GM21381 (cell line): ENCODE results near the gene HOGA1.

Source experiments
- ATAC-seq: cut with Tn5 transposase; IDR thresholded peaks from one replicate; pipeline ENCODE4 v1.9.1; 2021; ENCODE audit warnings: mild to moderate bottlenecking, moderate library complexity; ENCODE audit not compliant: unreplicated experiment

HOGA1 gene

DNA sequence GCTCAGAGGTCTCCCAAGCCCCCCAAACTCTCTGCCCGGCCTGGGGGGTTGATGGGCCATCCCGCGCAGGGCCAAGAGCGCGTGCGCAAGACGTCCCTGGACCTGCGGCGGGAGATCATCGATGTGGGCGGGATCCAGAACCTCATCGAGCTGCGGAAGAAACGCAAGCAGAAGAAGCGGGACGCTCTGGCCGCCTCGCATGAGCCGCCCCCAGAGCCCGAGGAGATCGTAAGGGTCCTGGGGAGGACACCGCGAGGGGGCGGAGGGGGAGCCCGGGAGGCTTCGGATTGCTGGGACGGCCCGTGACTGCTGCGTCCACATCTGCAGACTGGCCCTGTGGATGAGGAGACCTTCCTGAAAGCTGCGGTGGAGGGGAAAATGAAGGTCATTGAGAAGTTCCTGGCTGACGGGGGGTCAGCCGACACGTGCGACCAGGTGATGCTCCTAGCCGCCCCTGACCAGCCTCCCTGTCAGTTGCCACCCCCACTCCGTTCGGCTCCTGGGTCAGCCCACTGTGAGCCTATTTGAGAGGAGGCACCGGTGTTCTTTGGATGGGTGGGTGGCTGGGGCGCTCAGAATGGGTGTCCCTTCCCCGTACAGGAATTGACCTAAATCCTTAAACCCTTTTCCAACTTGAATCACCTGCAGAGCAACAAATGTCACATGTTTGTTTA, 5.9 kb upstream of the HOGA1 start:
- ATAC-seq: no peak

DNA sequence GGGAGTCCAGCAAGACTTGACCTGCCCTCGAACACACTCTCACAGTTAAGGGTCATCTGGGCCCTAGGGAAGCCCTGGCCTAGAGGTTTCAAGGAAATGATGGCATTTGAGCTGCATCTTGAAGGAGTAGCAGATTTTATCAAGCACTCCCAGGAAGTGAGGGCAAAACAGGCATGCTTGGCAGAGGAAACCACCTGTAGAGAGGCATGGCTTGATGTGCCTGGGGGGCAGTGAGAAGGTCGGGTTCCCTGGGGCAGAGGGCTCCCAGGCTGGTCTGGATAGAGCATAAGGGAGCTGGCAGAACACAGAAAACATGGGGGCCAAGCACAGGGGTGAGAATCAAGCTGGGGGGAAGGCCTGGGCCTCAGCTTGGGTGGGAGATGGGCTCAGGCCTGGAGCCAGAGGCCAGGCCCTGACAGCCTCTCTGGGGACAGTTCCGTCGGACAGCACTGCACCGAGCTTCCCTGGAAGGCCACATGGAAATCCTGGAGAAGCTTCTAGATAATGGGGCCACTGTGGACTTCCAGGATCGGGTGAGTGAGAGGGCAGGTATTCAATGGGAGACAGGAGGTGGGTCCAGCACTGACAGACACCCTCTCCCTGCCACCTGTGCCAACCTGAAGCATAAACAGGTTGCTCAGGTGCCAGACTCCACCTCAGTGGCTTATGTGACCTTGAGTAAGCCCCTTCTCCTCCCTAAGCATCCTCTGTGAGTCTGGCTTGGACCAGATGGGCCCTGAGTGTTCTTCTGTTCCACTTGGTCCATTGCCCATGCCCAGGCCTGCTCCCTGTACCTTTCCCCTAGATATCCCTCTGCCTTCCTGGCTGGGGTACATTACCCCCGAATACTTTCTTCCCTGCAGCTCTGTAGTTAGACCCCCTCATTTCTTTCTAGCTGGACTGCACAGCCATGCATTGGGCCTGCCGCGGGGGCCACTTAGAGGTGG, 3.5 kb upstream of the HOGA1 start:
- no peak for ATAC-seq

DNA sequence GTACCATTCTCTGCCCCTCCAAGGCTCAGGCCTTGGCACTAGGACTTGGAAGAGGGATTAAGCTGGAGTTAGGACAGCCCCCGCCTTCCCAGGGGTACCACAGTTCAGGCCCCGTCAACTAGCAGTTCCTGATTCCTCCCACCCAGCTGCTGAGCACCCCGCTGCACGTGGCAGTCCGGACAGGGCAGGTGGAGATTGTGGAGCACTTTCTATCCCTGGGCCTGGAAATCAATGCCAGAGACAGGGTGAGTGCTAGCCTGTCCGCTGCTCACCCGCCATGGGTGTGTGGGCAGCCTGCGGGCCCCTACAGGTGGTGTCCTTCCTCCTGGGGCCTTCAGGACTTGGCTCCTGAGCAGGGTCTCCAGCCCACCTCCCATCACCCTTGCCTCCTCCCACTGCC, 2.0 kb upstream of the HOGA1 start:
- ATAC-seq: no peak

DNA sequence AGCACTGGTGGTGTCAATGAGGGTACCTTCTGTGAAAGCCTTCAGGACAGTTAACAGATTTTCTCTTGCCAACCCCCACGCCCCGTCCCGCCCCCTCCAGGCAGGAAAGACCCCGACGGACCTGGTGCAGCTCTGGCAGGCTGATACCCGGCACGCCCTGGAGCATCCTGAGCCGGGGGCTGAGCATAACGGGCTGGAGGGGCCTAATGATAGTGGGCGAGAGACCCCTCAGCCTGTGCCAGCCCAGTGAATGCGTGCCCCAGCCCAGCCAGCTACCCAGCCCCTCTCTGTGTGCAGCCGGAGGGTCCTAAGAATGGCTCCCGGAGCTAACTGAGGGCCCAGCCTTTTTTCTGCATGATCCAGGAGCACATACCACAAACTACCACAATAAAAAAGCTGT, 713 bp upstream of the HOGA1 start:
- ATAC-seq: no peak

DNA sequence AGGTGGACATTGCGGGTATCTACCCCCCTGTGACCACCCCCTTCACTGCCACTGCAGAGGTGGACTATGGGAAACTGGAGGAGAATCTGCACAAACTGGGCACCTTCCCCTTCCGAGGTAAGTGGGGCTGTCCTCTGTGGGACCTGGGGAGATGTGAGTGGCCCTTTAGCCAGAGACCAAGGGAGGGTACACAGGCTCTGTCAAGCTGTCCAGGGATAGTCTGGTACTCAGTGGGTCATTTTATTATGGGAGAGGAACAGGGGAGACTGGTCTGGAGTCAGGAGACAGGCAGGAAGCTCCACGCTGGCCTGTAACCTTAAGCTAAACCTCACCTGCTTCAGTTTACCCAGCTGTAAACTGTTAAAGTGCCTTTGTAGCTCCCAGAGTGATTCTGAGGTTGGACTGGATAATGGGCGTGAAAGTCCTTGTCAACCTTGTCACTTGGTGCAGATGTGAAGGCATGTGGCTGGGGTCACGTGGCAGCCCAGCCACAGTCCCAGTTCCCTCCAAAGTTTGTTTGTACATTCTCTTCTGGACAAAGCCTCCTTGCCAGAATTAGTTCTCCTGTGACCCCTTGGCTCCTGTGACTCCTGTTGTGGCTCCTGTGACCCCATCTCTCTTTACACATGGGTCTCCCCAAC, 729 bp downstream of the HOGA1 start:
- ATAC-seq: no peak

DNA sequence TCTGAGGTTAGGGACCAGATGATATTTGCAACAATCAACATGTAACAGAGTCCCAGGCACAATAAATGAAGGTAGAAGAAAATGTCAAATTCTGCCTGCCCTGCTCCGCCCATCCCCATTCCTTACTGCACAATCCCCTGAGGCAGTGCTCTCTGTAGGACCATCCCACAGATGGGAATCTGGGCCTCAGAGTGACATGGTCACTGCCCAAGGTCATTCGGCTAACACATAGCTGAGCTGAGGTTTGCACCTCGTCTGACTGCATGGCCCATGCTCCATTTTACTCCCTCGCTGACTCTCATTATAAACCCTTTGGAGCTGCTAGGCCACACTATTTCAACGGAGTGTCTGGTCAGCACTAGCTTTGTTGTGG, 1.2 kb downstream of the HOGA1 start:
- no peak for ATAC-seq

DNA sequence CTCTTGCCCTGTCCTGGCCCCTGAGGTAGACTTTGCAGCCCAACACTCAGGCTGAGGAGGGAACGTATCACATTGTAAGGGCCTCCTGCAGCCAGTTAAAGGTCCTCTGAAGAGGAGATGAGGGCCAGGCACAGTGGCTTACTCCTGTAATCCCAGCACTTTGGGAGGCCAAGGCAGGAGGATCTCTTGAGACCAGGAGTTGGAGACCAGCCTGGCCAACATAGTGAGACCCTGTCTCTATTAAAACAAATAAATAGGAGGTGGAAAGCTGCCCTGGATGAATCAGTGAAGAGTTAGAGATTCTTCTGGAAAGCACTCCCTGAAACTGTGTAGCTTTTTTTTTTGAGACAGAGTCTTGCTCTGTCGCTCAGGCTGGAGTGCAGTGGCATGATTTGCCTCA, 3.0 kb downstream of the HOGA1 start:
- ATAC-seq: no peak

DNA sequence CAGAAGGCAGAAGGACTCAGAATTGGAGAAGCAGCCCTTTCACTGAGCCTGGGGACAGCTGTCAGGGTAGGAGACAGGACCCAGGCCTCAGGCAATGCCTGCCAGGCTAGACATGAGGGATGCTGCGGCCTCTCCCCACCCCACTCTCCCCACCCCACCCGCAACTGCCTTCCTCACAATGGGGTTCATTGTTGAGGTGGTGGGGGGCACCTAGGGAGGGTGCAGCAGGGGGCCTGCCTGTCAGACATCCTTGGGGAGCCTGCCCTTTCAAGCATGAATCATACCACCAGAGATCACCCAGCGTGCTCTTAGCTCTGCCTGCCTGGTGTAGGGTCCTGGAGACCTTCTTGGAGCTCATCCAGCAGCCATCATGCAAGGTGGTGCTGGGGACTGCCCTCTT, 5.3 kb downstream of the HOGA1 start, which contains the start of gene C10orf62:
TSS of gene C10orf62 (plus strand) at position 243 of the 400 bp plus-strand sequence. CDS start 177 bp downstream, outside the sequence.
- ATAC-seq: no peak

DNA sequence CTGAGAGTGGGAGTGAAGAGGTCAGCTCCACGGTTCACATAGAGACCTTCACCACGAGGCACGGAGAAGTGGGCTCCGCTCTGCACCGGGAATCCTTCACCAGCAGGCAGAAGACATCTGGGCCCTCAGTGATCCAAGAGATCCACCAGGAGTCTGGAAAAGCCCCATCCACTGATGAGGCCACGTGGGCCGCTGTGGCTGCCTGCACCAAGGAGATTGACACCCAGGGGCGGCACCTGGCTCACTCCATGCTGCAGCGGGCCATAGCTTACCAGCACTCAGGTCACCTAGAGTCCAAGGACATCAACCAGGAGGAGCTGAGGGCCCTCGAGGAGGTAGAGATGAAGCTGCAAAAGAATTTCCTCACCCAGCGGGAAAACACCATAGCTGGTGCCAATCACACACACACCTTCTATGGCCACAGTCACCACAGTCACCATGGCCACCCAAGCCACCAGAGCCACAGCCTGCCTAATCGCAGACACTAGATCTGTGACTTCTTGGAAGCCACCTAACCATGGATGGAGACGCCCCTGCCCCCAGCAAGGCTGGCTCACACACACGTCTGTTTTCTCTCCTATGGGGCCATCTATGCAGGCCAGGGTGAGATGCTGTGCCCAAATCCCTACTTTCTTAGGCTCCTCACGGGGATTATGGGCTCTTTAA, 6.0 kb downstream of the HOGA1 start:
- no peak for ATAC-seq

DNA sequence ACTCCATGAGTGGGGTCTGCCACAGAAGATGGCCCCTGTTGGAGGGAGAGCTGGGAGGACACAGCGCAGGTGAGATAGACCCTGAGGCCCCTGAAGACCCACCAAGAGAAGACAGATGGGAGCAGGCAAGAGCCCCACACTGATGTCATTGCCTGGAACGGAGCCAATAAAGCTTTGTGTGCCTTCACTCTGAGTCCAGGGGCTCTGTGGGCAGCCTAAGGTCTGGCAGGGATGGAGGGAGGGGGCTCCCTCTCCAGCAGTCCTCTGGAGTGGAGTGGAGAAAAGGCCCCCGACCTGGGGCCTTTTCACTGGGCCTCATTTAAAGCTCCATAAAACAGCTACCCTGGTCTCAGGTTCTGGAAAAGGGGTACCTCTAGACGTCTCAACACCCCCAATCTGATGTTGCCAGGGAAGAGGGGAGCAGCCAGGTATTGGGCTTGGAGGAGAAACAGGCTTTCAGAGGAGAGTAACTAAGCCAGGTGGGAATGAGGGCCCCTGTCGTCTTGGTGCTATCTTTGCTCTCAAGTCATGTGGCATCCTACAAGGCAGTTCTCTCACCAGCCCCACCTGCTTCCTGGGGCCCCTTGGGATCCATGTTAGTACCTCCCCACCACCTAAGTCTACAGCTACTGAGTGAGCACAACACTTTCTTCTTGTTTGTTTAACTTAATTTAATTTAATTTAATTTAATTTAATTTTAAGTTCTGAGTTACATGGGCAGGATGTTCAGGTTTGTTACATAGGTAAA, 6.7 kb downstream of the HOGA1 start:
- ATAC-seq: no peak

DNA sequence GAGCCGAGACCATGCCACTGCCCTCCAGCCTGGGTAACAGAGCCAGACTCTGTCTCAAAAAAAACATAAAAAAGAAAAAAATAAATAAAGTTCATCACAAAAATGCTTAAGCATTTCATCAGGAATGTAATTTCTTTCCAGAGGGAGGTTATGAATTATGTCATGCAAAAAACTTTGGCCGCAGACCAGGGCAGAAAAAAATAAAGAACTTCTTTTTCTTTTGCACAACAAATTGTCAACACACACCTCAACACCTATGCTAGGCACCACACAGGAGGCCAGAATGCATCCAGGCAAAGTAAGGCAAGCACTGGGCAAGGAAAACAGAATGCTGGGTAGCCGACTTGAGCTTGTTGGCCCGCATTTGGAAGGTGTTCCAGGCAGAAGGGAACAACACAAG, 9.2 kb downstream of the HOGA1 start:
- ATAC-seq: no peak

DNA sequence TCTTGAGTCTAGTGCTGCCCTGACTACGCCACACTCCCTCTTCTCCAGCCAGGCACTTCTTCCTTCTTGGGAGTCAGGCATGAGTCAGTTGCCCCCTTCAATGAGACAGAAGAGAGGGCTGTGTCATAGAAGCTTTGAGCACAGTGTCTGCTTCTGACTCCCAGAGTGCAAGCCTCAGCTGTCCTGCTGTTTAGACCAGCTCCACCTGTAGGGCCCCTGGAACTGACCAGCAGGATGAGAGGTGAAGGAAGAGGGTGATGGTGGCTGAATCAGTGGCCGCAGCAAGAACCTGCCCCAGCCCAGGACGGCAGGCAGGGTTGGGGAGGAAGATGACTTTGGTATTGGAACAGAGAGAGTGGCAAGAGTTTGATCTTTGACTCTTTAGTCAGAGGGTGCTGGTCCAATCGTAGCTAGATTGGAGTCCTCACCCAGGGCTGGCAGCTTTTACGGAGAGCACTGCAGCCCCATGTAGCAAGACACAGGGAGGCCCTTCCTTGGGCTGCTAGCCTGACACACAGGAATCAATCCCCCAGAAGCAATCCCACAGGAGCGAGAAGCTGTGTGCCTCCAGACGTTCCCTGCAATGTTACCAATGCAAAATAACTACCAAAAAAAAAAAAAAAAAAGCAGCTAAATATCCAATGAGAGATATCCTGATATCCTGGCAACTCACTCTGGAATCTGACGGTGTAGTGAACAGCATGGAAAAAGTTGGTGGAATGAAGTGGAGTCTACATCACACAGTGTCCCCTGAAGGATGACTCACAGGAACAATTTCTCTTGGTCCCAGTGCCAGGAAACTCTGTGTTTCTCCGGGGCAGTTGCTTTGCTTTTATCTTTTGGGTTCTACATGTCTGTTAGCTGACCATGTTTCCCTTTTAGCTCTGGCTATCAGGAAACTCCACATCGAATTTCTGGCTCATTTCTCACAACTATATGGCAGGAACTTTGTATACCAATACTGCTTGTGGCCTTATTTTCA, 12.2 kb downstream of the HOGA1 start:
- no peak for ATAC-seq

DNA sequence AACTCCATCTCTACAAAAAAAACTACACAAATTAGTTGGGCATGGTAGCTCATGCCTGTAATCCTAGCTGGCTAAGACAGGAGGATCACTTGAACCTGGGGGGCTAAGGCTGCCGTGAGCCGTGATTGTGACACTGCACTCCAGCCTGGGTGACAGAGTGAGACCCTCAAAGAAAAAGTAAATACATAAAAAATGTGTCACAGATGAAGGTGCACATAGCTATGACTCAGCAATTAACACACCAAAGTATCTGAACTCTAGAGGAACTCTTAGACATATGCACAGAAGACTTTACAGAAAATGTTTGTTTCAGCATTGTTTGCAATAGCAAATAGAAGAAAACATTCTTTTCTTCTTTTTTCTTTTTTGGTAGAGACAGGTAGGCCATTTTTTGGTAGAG, 13.6 kb downstream of the HOGA1 start:
- no peak for ATAC-seq

DNA sequence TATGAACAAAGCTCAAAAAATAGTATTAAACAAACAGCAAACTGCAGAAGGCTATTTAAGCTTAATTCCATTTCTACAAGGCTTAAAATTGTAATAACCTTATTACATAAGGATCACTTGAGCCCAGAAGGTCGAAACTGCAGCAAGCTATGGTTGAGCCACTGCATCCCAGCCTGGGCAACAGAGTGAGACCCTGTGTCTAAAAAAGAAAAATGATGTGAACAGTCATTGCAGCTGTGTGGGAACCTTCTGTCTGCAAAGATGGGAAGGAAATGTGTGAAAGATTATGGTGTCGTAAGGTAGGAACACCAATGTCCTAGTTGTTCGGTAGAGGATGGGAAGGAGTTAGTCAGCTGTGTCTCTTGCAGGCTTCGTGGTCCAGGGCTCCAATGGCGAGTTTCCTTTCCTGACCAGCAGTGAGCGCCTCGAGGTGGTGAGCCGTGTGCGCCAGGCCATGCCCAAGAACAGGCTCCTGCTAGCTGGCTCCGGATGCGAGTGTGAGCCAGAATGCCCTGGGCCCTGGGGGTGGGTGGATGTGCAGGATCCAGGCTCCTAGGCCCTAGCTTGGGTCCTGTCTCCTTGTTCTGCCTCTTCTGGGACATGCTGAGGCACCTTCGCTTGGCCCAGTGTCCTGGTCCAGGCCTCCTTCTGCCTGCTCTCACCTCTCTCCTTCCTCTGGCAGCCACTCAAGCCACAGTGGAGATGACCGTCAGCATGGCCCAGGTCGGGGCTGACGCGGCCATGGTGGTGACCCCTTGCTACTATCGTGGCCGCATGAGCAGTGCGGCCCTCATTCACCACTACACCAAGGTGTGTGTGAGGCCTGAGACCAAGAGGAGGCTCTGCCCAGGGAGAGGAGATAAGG, 14.4 kb downstream of the HOGA1 start:
- no peak for ATAC-seq

DNA sequence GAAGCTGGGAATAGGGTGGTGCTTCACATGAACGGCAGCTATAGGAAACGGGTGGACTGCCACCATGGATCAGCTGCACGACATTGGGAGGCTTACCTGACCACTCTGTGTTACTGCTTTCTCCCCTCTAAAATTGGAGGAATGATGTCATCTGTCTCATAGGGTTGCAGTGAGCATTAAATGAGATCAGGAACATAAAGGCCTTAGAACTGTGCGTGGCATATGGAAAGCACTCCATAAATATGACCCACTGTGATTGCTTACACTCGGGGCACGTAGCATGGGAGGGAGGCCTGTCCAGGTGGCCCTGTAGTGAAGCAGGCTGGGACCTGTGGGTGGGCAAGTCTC, 15.1 kb downstream of the HOGA1 start:
- no peak for ATAC-seq

DNA sequence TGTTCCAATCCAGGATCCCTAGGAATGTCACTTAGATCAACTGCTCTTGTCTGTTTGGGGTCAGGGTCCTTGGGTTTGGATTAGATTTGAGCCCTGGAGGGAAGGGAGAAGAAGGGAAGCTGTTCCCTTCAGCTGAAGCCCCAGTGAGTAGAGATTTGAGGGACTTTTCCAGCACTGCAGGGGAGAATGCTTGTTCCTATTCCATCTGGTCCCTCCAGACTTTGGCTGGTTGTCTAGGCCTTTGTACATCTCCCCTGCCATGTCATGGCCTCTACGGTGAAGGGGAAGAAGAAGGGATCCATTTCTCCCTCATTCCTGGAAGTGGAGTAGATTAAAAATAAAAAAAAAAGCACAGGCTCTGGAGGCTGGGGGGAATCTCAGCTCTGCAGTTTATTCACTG, 16.4 kb downstream of the HOGA1 start:
- no peak for ATAC-seq

DNA sequence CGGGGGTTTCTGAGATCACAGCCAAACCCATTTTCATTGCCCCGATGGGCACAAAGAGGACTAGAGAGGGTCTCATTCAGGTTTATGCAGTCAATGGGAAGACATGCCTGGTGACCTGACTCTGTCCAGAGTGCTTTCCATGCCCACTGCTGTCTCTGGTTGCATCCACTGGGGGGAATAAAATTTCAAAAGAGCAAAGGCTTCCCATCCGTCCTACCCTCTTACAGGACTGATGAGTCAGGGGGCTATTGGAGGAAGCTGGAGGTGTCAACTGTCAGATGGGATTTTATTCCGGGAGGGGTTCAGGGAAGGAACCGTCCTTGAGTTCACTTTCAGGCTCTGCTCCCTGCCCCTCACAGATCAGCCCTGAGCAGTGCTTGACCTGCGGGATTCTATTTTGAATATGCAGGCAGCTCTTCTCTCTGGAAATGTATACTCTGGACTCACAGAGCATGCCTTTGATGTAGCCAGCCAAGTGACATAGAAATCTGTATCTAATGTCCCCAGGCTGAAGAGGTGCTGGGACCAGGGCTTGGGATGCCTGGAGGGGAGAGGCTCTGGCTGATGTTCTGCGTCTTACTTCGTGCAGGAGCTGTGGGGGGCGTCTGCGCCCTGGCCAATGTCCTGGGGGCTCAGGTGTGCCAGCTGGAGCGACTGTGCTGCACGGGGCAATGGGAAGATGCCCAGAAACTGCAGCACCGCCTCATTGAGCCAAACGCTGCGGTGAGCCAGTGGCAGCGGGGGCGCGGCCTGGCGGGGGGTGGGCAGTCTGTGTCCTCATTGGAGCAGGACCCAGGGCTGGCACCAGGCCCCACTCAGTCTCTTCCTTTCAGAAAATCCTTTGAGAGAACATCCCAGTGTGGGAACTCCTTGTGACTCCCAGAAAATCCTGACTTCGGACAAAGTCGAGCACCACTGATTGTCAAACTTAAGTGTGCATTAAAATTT, 17.4 kb downstream of the HOGA1 start:
- no peak for ATAC-seq
